ENCODE results near the gene ZNF70.

Gene ZNF70

GRCh38 chr22:23715806-23716375 is 35.0 kb downstream of the ZNF70 start:
- no peak for DNase-seq

DNA sequence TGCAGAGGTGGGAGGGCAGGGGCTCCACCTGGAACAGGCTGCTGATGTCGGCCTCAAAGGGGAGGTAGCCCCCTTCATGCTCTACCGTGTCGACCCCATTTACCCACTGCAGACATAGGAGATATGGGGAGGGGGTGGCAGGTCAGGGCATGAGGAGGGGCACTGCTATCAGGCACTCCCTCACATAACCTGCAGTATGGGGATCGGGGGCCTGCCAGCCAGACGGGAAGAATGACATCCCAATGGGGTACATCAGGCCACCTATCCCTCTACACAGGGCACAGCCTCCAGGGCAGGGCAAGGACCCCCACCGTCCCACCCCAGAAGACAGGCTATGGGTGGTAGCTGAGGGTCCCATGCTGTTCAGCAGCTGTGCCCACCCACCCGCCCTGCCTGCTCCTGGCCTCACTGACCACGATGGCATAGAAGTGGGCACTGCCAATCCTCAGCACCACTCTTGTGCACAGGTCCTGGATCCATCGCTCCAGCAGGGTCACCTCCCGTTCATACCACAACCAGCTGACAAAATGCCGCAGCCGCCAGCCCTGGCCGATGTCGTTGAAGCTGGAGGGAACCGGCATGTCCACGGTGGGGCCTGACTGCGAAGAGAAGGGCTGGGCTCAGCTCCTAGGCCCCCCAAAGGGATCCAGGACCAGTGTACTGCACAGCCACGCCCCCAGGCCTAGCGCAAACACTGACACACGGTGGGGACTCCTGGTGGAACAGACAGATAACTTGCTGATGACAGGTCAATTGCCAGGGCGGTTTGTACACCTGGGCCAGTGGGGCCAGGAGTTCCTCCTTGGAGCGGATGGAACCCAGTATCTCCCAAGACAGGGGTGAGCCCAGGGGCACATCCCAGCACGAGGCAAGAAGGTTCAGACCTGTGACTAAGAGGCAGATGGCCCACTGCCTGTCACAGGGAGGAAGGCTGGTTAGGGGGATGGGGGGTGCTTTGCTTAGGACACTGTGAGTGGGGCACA is 36.0 kb downstream of the ZNF70 start:
- no peak for DNase-seq

DNA sequence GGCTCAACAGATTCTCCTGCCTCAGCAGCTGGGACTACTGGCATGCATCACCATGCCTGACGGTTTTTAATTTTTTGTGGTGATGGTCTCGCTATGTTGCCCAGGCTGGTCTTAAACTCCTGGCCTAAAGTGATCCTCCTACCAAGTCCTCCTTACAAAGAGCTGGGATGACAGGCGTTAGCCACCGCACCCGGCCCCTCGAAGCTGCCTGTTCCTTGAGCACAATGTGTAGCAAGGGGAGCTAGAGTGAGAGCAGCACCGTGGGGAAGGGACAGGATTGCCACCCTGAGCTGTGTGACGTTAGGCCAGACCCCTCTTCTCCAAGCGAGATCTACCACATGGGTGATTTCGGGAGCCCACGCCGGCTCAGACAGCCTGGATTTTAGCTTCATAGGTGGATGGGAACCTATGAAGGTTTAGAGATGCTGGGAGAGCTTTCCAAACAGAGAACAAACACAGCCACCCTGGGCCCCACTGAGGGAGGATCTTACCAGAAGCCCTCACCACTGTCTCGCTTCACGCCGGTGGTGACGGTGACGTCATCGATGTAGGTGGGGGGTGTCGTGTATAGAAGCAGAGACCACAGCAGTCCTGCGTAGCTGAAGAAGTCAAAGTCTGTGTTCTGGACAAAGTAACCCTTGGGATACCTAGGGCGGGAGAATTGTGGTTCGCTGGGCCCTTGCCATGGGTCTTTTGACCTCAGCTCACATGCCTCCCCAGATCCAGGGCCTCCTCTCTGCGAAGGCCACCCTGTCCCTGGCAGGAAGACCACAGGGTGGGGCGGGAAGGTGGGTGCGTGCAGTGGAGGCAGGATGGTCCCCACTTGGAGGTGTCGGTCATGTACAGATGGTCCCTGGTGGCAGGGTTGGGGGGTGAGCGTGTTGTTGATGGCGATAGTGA is 37.0 kb downstream of the ZNF70 start:
- no peak for DNase-seq

DNA sequence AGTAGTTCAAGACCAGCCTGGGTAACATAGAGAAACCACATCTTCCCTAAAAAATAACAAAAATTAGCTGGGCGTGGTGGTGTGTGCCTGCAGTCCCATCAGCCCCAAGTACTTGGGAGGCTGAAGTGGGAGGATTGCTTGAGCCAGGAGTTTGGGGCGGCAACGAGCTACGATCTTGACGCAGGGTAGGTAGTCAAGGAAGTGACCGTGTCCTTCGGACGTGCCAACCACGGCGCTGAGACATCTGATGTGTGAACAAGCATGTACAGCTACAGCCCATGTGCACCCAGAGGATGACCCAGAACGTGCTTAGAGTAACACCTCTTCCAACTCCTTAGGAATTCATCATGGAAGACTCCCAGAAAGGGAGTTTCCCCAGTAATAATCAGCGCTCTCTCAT is 38.7 kb downstream of the ZNF70 start:
- DNase-seq: no peak

- DNase-seq: no peak
These were observed 41.8 kb downstream of the ZNF70 start for GRCh38 chr22:23709107-23709506.

DNA sequence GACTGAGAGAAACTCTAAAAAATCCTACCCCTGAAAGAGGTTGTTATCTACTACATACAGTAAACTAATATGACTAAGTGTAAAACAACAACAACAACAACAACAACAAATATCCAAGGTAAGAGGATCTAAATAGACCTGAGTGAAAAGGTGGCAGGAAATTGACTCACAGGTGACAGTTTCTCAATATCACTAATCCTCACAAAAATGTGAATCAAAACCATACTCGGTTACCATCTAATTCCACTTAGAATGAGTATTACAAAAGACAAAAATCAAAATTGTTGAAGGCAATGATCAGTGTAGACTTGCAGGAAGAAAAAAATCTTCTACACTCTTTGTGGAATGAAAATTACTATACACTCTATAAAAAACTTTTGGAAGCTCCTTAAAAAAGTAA is 42.6 kb downstream of the ZNF70 start:
- DNase-seq: no peak

DNA sequence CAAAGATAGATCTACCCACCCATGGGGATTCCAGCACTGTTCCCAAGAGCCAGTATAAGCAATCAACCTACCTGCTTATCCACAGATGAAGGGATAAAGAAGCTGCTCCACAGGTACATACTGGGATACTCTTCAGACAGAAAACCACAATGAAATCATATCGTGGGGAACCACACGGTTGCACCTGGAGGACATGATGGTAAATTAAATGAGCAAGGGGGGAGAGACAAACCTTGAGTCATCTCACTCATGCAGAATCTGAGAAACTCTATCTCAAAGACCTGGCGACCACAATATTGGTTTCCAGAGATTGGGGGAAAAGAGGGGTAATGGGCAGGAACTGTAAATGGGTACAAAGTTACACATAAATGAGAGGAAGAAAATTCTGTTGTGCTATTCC is 45.6 kb downstream of the ZNF70 start:
- DNase-seq: no peak

DNA sequence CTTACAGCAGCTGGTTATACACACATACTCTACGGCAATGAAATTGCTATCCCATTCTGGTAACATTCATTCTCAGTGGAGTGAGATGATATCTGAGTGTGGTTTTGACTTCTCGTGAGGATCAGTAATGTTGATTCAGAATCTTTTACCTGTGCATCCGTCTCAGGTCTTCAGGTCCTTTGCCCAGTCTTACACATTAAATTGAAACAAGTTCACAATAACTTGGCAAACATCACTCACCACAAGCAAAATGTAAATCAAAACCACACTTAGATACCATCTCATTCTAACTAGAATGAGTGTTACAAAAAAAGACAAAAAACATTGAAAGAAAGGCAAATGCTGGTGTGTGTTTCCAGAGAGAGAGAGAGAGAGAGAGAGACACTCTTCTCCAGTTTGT is 46.1 kb downstream of the ZNF70 start:
- no peak for DNase-seq

DNA sequence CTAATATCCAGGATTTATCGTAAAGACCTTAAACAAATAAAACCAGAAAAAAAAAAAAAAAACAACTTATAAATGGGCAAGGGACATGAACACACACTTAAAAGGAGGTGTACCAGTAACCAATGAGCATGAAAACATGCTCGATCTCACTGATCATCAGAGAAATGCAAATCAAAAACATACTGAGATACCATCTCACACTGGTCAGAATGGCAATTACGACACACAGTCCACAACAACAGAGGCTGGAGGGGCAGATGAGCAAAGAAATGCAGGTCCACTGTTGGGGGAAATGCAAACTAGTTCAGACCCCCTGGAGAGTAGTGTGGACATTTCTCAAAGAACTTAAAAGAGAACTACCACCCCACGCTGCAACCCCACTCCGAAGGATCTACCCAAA is 46.9 kb downstream of the ZNF70 start:
- DNase-seq: no peak

- DNase-seq: no peak
These were observed 50.2 kb downstream of the ZNF70 start for GRCh38 chr22:23700706-23701105.

DNA sequence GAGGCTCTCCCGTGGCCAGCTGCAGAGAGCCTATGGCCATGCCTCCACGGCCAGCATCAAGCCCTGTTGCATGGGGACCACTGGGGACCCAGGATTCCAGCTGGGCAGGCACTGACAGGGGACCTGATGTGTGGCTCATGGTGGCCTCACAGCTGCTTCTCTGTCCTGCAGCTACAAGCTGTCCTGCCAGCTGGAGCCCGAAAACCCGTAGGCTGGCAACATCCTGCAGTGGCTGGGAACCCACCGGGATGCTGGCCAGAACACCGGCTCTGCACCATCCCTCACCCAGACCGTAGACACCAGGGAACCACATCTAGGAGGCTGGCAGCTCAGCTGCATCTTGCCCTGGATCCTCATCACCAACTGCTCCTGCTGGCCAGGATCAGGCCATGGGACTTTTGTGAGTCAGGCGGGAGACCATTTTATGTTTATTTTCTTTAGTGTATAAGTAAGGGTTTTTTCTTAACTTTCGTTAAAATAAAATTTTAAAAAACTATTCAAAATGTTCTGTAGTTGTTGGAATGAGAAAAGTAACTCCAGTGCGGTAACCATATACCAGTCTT is 52.2 kb downstream of the ZNF70 start:
- DNase-seq: no peak

- no peak for DNase-seq
These were observed 52.8 kb downstream of the ZNF70 start for GRCh38 chr22:23698094-23698493.

DNA sequence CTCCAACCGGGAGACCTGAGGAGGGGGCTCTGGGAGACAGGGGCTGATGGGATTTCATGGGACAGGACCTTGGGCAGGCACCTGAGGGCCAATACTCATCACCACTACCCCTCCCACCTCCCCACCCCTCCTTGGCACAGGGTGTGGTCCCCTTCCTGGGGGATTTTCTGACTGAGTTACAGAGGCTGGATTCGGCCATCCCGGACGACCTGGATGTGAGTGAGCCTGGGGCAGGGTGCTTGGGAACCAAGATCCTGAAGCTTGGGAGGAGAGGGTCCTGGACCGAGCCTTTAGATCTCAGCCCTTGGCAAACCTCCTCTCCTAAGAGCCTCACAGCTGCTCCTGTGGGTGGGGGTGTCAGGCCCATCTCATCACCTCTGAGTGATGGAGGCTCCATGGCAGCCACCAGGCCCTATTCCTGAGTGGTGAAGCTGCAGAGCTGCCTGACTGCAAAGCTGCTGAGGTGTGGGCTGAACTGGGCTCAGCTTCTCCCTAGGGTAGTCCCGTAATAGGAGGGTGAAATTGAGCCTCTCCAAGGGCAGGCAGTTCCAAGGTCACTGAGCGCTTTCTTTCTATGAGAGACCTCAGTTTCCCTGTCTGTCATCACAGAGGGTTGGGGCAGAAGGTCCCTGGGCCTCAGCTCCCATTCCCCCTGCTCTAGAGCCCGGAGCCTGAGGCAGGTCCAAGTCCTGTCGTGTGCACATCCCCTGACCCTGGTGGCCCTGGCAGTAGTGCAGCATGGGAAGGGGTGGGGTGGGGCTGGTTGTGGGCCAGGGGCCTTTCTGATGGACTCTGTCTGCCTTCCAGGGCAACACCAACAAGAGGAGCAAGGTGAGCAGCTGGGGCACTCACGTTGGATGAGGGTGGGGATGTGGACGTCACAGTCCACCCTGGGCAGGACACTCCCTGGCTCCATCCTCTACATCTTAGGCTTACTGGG is 53.6 kb downstream of the ZNF70 start:
- DNase-seq: peak in 2 of 6 experiments; percentile 5 to 10

DNA sequence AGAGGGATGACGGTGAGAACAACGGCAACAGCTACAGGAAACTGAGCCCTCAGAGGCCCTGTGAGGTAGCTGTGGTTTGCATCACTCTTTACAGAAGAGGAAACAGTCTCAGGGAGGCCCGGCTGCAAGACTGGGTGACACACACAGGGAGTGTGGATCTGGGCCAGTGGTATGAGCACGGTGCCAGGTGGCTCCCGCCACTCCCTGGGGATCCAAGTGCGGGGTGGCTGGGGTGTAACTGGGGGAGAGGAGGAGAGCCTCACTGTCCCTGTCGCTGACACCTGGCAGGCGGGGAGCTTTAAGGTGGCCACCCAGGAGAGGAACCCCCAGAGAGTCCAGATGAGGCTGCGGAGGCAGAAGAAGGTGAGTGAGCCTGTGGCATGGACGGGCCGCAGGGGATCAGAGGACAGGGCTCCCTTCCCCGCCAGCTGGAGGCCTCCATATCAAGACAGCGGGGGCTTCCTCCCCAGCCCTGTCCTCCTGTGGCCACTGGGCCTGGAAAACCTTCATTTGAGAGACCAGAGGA is 54.5 kb downstream of the ZNF70 start:
- peak; percentile 55 to 88 (median 74) for DNase-seq

GRCh38 chr22:23695571-23696325 is 55.2 kb downstream of the ZNF70 start:
- DNase-seq: no peak

DNA sequence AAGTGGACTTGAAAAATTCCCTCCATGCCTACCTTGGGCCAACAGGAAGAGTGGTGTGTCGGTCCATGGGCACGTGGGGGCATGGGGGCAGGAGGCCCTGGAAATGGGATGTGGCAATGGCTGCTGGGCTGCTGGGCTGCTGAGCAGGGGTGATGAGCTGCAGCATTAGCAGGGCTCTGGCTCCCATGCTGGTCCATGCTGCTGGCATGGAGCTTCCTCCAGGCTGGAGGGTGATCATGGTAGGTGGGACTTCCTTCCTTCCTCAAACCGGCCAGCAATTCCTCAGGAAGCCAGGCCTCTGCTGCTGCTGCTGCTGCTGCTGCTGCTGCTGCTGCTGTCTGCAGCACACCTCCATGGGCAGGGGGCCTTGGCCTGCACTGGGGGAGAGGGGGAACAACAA is 55.8 kb downstream of the ZNF70 start:
- DNase-seq: no peak

DNA sequence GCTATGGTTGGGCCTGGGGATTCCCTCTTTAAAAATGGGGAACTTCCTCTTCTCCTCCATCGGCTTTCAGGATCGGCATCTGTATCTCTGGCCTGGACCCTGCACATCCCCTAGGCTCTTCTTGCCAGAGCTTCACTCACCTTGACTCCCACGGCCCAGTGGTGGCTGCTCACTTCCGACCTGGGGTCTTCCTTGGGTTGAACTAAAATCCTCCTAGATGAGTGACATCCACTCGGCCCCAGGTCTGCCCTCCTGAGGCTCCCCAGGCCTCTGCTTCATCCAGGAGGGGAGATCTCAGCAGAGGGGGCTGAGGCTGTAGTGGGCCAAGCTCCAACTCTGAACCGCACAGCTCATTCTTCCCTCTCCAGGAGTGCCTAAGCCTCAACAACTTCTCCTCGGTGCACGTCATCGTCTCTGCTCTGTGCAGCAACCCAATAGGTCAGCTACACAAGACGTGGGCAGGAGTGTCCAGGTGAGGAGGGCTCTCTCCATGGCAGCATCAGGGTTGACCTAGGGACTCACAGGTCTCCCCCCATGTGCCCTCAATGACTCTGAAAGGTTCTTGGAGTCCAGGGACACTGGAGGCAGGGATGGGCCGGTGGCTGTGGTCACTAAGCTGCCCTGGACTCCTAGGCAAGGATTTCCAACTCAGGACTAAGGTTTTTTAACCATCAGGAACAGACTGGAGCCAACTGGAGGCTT is 56.8 kb downstream of the ZNF70 start:
- DNase-seq: no peak

DNA sequence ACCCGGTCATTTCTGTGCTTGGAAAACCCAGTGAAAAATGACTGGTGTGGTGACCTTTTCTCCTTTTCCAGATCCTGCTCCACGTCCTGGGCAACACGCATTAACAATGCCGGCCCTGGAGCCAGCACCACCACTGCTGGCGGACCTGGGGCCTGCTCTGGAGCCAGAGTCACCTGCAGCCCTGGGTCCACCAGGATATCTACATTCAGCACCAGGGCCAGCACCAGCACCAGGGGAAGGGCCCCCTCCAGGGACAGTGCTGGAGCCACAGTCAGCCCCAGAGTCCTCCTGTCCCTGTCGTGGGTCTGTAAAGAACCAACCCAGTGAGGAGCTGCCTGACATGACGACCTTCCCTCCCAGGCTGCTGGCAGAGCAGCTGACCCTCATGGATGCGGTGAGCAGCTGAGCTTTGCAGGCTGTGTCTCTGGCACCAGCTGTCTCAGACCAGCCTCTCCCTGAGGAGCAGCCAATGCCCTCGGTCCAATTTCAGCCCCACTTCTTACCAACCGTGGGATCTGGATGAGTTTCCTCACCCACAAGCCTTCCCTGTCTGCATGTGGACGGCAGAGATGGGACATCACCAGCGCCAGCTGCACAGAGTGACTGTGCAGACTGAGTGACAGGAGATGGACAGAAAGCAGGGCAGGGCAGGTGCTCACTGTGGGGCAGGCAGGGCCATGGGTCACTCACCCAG is 58.2 kb downstream of the ZNF70 start:
- DNase-seq: no peak

DNA sequence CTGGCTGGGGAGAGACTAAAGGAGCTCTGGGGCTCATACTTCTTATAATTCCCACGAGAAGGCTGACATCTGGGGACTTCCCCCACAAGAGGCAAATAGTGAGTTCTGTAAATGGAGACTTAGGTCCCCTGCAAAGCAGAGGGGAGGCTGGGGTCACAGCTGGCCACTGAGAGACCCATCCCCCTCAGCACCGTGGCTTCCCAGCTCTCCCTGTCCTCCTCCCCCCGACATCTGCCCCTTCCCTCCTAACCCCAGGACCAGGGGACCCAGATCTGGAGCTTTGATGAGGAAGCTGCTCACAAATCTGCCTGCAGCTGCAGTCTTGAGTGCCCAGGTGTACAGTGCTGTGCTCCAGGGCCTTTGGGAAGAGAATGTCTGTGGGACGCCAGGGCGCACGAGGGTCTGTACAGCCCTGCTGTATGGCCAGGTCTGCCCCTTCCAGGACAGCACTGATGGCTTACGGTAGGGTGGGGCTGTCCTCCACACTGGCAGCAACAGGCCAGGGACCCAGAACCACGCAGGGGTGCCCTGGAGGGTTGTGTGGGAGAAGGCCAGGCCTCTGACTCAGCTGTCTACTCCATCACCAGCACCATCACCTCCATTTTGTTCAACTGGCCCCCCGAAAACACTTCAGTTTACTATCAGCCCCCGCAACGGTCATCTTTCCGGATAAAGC is 59.0 kb downstream of the ZNF70 start:
- no peak for DNase-seq
